ENCODE measurements around the gene CNTN4. TPM values are rescaled to one million over a fixed set of nuclear protein-coding genes. Genes with fewer than 3 reads are reported as not detected.

CNTN4 gene
- total RNA-seq, 1 experiment from 2014 or later, result 0.12 TPM

DNA sequence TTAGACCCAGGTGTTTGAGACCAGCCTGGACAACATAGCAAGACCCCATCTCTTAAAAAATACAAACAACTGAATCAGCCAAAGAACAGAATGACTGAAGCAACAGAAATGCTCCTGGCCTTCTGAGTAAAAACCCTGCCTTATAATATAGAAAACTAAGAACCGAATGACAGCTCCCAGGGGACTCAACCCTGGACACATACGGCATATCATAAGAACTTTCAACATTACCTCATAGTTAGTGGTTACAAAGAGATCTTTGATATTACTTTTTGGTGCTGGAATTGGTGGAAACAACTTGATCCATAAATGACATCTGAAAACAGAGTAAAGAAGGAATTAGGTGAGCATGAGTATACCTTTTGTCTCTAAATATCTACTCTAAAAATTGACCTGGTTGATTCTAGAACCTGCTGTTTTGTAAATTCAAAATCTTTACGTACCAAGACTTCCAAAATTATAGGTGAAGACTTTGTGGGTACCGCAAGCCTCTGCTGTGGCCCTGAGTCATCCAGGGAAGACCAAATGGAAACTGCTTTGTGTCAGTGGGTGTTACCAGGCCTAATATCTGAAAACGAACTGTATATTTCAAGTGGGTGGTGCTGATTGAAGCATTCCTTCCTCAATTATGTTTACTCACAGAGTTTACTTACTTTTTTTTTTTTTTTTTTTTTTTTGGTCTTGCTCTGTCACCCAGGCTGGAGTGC, 976.0 kb downstream of the CNTN4 start:
- H3K36me3 Mint-ChIP-seq (ENCODE audit: insufficient read depth, unreplicated experiment), result no peaks in the 10 kb centered on the region
- H3K4me3 Mint-ChIP-seq (ENCODE audit: unreplicated experiment), result no peak overlapping the region
- BruUV-seq (replicated peaks), result no TSS peak
- H3K4me1 Mint-ChIP-seq (ENCODE audit: insufficient read depth, unreplicated experiment), result peaks cover 3% of the 10 kb centered on the region
- H3K27ac Mint-ChIP-seq (ENCODE audit: low read depth, unreplicated experiment), result no peak overlapping the region
- H3K27me3 Mint-ChIP-seq (ENCODE audit: insufficient read depth, unreplicated experiment), result peaks cover 20% of the 10 kb centered on the region
- intact Hi-C loops (cut with micrococcal nuclease), result no loop called here
- ChIA-PET CTCF (interaction anchor here (0.5 to 1.5 kb wide), 2 partner anchors 8 to 1814 kb away, joined by 3 to 8 read pairs; no protein-coding TSS in a partner anchor), POLR2A (no interaction called here)
- TF ChIP-seq CTCF (IDR thresholded peaks at IDR 0.05; ENCODE audit: unreplicated experiment), result no peak
- H3K9me3 Mint-ChIP-seq (ENCODE audit: unreplicated experiment), result no peaks in the 10 kb centered on the region
- DNase-seq (ENCODE audit: unreplicated experiment), result no peak

DNA sequence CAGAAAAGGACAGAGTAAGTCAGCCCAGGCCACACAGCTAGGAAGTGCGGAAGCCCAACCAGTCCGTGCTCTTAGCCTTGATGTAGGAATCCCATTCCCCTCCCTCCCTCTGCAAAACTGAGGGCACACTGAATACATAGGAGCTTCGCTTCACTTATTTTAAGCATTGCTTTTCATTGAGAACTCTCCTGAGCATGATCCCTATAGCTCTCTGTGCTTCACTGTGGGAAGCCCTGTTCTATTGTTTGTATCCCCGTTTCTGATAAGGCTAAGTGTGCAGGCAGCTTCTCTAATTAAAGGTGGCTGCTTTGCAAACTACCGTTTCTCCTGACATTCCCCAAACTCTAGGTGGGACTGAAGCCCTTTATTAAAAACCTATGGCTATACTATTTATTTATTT, 981.6 kb downstream of the CNTN4 start:
- ChIA-PET CTCF (no interaction called here), POLR2A (no interaction called here)
- Mint-ChIP-seq H3K27ac (ENCODE audit: low read depth, unreplicated experiment) (no peak overlapping the region), H3K36me3 (ENCODE audit: insufficient read depth, unreplicated experiment) (no peaks in the 10 kb centered on the region), H3K4me3 (ENCODE audit: unreplicated experiment) (no peak overlapping the region), H3K4me1 (ENCODE audit: insufficient read depth, unreplicated experiment) (no peaks in the 10 kb centered on the region), H3K9me3 (ENCODE audit: unreplicated experiment) (no peaks in the 10 kb centered on the region), H3K27me3 (ENCODE audit: insufficient read depth, unreplicated experiment) (peaks cover 21% of the 10 kb centered on the region)
- no peak for DNase-seq (ENCODE audit: unreplicated experiment)
- intact Hi-C loops (cut with micrococcal nuclease), result no loop called here
- no peak for TF ChIP-seq CTCF (IDR thresholded peaks at IDR 0.05; ENCODE audit: unreplicated experiment)
- BruUV-seq (replicated peaks), result no TSS peak

GRCh38 chr3:3081381-3082233, 982.9 kb downstream of the CNTN4 start:
- POLR2A ChIA-PET, result interaction anchor here (0.6 kb wide), 1 partner anchor 942 kb away, joined by 3 read pairs; no protein-coding TSS in a partner anchor
- DNase-seq (ENCODE audit: unreplicated experiment), result no peak
- no peak overlapping the region for H3K4me3 Mint-ChIP-seq (ENCODE audit: unreplicated experiment)
- BruUV-seq (replicated peaks), result no TSS peak
- intact Hi-C loops (cut with micrococcal nuclease), result no loop called here
- no peak for TF ChIP-seq CTCF (IDR thresholded peaks at IDR 0.05; ENCODE audit: unreplicated experiment)
- CTCF ChIA-PET, result no interaction called here
- H3K27ac Mint-ChIP-seq (ENCODE audit: low read depth, unreplicated experiment), result no peak overlapping the region
- no peaks in the 10 kb centered on the region for H3K9me3 Mint-ChIP-seq (ENCODE audit: unreplicated experiment)
- no peaks in the 10 kb centered on the region for H3K36me3 Mint-ChIP-seq (ENCODE audit: insufficient read depth, unreplicated experiment)
- peaks cover 21% of the 10 kb centered on the region for H3K27me3 Mint-ChIP-seq (ENCODE audit: insufficient read depth, unreplicated experiment)
- no peaks in the 10 kb centered on the region for H3K4me1 Mint-ChIP-seq (ENCODE audit: insufficient read depth, unreplicated experiment)

DNA sequence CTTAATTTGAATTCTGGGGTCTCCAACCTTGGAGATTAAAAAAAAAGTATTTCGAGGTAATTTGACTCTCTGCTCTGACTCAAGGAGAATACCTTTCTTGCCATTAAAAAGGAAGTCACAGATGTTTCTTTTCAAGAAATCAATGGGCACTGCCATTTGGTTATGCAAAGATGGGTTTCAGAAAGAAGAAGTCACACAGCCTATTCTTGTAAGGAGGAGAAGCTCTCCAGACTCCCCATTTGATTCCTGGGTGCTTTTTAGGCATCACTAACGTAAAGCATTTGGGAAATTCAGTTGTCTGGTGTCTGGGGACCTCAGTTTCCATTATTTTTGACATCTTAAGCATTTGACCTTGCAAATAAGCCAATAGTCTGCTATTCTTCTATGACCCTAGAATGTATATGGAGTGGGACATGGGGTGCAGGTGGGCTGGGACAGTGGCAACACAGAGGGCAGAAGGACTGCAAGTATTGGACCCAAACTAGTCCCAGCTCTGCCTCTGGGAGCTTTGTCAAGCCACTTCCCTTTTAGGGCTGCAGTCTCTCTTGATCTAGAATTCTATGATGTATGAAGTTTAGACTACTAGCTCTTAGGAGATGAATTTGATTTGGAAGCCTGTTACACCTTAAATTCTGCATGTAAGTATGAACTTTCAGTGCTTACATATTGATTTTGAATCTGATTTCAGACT, 983.7 kb downstream of the CNTN4 start:
- intact Hi-C loops (cut with micrococcal nuclease), result no loop called here
- no TSS peak for BruUV-seq (replicated peaks)
- Mint-ChIP-seq H3K9me3 (ENCODE audit: unreplicated experiment) (no peaks in the 10 kb centered on the region), H3K4me1 (ENCODE audit: insufficient read depth, unreplicated experiment) (no peaks in the 10 kb centered on the region), H3K36me3 (ENCODE audit: insufficient read depth, unreplicated experiment) (no peaks in the 10 kb centered on the region), H3K4me3 (ENCODE audit: unreplicated experiment) (no peak overlapping the region), H3K27ac (ENCODE audit: low read depth, unreplicated experiment) (no peak overlapping the region), H3K27me3 (ENCODE audit: insufficient read depth, unreplicated experiment) (peaks cover 21% of the 10 kb centered on the region)
- ChIA-PET CTCF (interaction anchor here (0.6 to 1.8 kb wide), 2 partner anchors 8 to 1266 kb away, joined by 3 to 8 read pairs; no protein-coding TSS in a partner anchor), POLR2A (interaction anchor here (0.9 kb wide), 1 partner anchor 13 kb away, joined by 3 read pairs; no protein-coding TSS in a partner anchor)
- DNase-seq (ENCODE audit: unreplicated experiment), result no peak
- TF ChIP-seq CTCF (IDR thresholded peaks at IDR 0.05; ENCODE audit: unreplicated experiment), result no peak
